Activated CD4-positive, CD25-positive, alpha-beta regulatory T cell treated with anti-CD3 and anti-CD28 coated beads, Interleukin-2, amount 50 U/mL, for 72 hours (primary cell): ENCODE results near the gene C4orf50.

Experiments
- DNase-seq: peaks from one replicate; pipeline ENCODE4 v3.0.0; 2021

Gene C4orf50

GRCh38 chr4:5916229-5916628 is 102.0 kb downstream of the C4orf50 start:
- DNase-seq = no peak

GRCh38 chr4:5913454-5913853 is 104.8 kb downstream of the C4orf50 start:
- no peak for DNase-seq

- DNase-seq = no peak
Measured at GRCh38 chr4:5912614-5913019, 105.6 kb downstream of the C4orf50 start.

GRCh38 chr4:5908876-5909427 is 109.3 kb downstream of the C4orf50 start:
- DNase-seq = no peak

- no peak for DNase-seq
Measured at GRCh38 chr4:5906191-5906590, 112.0 kb downstream of the C4orf50 start.

- DNase-seq = no peak
Measured at GRCh38 chr4:5905714-5906113, 112.5 kb downstream of the C4orf50 start.

- no peak for DNase-seq
Measured at GRCh38 chr4:5900844-5901243, 117.4 kb downstream of the C4orf50 start.

GRCh38 chr4:5899881-5900280 is 118.3 kb downstream of the C4orf50 start:
- no peak for DNase-seq

- no peak for DNase-seq
Measured at GRCh38 chr4:5899396-5899795, 118.8 kb downstream of the C4orf50 start.

GRCh38 chr4:5897674-5898073 is 120.6 kb downstream of the C4orf50 start:
- no peak for DNase-seq

- DNase-seq = no peak
Measured at GRCh38 chr4:5895287-5895686, 122.9 kb downstream of the C4orf50 start.

- no peak for DNase-seq
Measured at GRCh38 chr4:5894266-5894665, 124.0 kb downstream of the C4orf50 start.

- no peak for DNase-seq
Measured at GRCh38 chr4:5893591-5893990, 124.6 kb downstream of the C4orf50 start.

- no peak for DNase-seq
Measured at GRCh38 chr4:5893004-5893580, 125.1 kb downstream of the C4orf50 start, which contains the start of gene CRMP1. Gene CRMP1 (minus strand): TSS chr4:5893086. CDS start chr4:5892969, 117 bp downstream.

GRCh38 chr4:5892323-5893003 is 125.8 kb downstream of the C4orf50 start:
- no peak for DNase-seq

GRCh38 chr4:5891563-5892322 is 126.5 kb downstream of the C4orf50 start:
- DNase-seq = no peak

GRCh38 chr4:5890063-5890727 is 128.0 kb downstream of the C4orf50 start:
- no peak for DNase-seq

- DNase-seq = no peak
Measured at GRCh38 chr4:5889002-5889696, 129.1 kb downstream of the C4orf50 start.

GRCh38 chr4:5888222-5889001 is 129.8 kb downstream of the C4orf50 start:
- DNase-seq = no peak

GRCh38 chr4:5887361-5888221 is 130.6 kb downstream of the C4orf50 start:
- DNase-seq = no peak

GRCh38 chr4:5887011-5887360 is 131.2 kb downstream of the C4orf50 start:
- DNase-seq = no peak
